WTC11 (cell line): Measurements from ENCODE around the gene CCNF. TPM values are rescaled to one million over a fixed set of nuclear protein-coding genes. Genes with fewer than 3 reads are reported as not detected.
A peak's percentile ranks its signal among the peaks of the same experiment; 100 is the strongest.

Experiments
- AR ChIP-seq: fragments of 250-450 bp; sonication (Bioruptor Pico); IDR thresholded peaks from 2 replicates; pipeline ENCODE4 v1.9.0; 2021; ENCODE audit warnings: mild to moderate bottlenecking
- ATF1 ChIP-seq: sonication (generic); formaldehyde crosslinking; IDR thresholded peaks from 2 replicates; pipeline ENCODE4 v1.8.1; 2023; ENCODE audit warnings: mild to moderate bottlenecking, moderate library complexity, missing genetic modification reagents
- ATF6 ChIP-seq: sonication (generic); formaldehyde crosslinking; IDR thresholded peaks from 2 replicates; pipeline ENCODE4 v1.8.1; 2023; ENCODE audit warnings: mild to moderate bottlenecking, missing genetic modification reagents
- EMX1 ChIP-seq: fragments of 250-450 bp; sonication (Bioruptor Pico); IDR thresholded peaks from 2 replicates; pipeline ENCODE4 v1.8.0; 2021; ENCODE audit warnings: mild to moderate bottlenecking
- GABPB1 ChIP-seq: sonication (generic); formaldehyde crosslinking; IDR thresholded peaks from 2 replicates; pipeline ENCODE4 v1.8.1; 2023; ENCODE audit warnings: mild to moderate bottlenecking, missing genetic modification reagents
- HMGA2 ChIP-seq: fragments of 250-450 bp; sonication (Bioruptor Pico); IDR thresholded peaks from 2 replicates; pipeline ENCODE4 v1.4.0; 2021; ENCODE audit warnings: mild to moderate bottlenecking, moderate library complexity
- JAZF1 ChIP-seq: fragments of 250-450 bp; sonication (Bioruptor Pico); IDR thresholded peaks from 2 replicates; pipeline ENCODE4 v1.9.0; 2021; ENCODE audit warnings: moderate library complexity, mild to moderate bottlenecking, inconsistent platforms
- KAT7 ChIP-seq: sonication (generic); formaldehyde crosslinking; IDR thresholded peaks from 2 replicates; pipeline ENCODE4 v1.8.1; 2023; ENCODE audit warnings: missing genetic modification reagents, mild to moderate bottlenecking, borderline replicate concordance
- MYBL2 ChIP-seq: sonication (generic); formaldehyde crosslinking; IDR thresholded peaks from 2 replicates; pipeline ENCODE4 v1.8.1; 2023; ENCODE audit warnings: mild to moderate bottlenecking, moderate library complexity, missing genetic modification reagents
- NFE2L1 ChIP-seq: sonication (generic); formaldehyde crosslinking; IDR thresholded peaks from 2 replicates; pipeline ENCODE4 v1.8.1; 2023; ENCODE audit warnings: missing genetic modification reagents
- NFYB ChIP-seq: sonication (generic); formaldehyde crosslinking; conservative IDR thresholded peaks from 2 replicates; pipeline ENCODE4 v1.8.0; 2022; ENCODE audit warnings: low read depth, missing genetic modification reagents
- NR3C1 ChIP-seq: sonication (generic); formaldehyde crosslinking; conservative IDR thresholded peaks from 2 replicates; pipeline ENCODE4 v1.8.1; 2023; ENCODE audit warnings: low read depth, mild to moderate bottlenecking, missing genetic modification reagents
- OVOL2 ChIP-seq: fragments of 250-450 bp; sonication (Bioruptor Pico); IDR thresholded peaks from 2 replicates; pipeline ENCODE4 v1.9.0; 2021; ENCODE audit warnings: mild to moderate bottlenecking, borderline replicate concordance
- SOX15 ChIP-seq: fragments of 250-450 bp; sonication (Bioruptor Pico); IDR thresholded peaks from 2 replicates; pipeline ENCODE4 v1.9.0; 2021; ENCODE audit warnings: mild to moderate bottlenecking
- TCF7 ChIP-seq: sonication (generic); formaldehyde crosslinking; IDR thresholded peaks from 2 replicates; pipeline ENCODE4 v1.8.0; 2022; ENCODE audit warnings: mild to moderate bottlenecking, low read depth, missing genetic modification reagents, moderate library complexity
- TP53 ChIP-seq: sonication (generic); formaldehyde crosslinking; IDR thresholded peaks from 2 replicates; pipeline ENCODE4 v1.8.1; 2023; ENCODE audit warnings: mild to moderate bottlenecking, missing genetic modification reagents
- ZNF219 ChIP-seq: sonication (generic); formaldehyde crosslinking; IDR thresholded peaks from 2 replicates; pipeline ENCODE4 v1.8.0; 2023; ENCODE audit warnings: missing genetic modification reagents, mild to moderate bottlenecking, borderline replicate concordance
- ZNF232 ChIP-seq: sonication (generic); formaldehyde crosslinking; IDR thresholded peaks from 2 replicates; pipeline ENCODE4 v1.8.0; 2022; ENCODE audit warnings: mild to moderate bottlenecking, missing genetic modification reagents
- ZNF263 ChIP-seq: sonication (generic); formaldehyde crosslinking; IDR thresholded peaks from 2 replicates; pipeline ENCODE4 v1.8.1; 2022; ENCODE audit warnings: low read depth, mild to moderate bottlenecking, moderate library complexity, missing genetic modification reagents
- ZNF416 ChIP-seq: fragments of 250-450 bp; sonication (Bioruptor Pico); IDR thresholded peaks from 2 replicates; pipeline ENCODE4 v1.9.0; 2021; ENCODE audit warnings: mild to moderate bottlenecking, inconsistent platforms
- ZNF423 ChIP-seq: fragments of 250-450 bp; sonication (Bioruptor Pico); IDR thresholded peaks from 2 replicates; pipeline ENCODE4 v2.1.2; 2022; ENCODE audit warnings: mild to moderate bottlenecking, moderate library complexity
- ZSCAN18 ChIP-seq: fragments of 250-450 bp; sonication (Bioruptor Pico); IDR thresholded peaks from 2 replicates; pipeline ENCODE4 v2.1.2; 2022; ENCODE audit warnings: mild to moderate bottlenecking, moderate library complexity
- total RNA-seq: library from RNA; stranded (reverse); gene quantifications from 3 replicates; pipeline ENCODE4 v1.2.3, GENCODE V29; 2021
- TF ChIP-seq, protein P1 (sequence below): sonication (generic); formaldehyde crosslinking; IDR thresholded peaks from 2 replicates; pipeline ENCODE4 v1.8.0; 2023; ENCODE audit warnings: missing genetic modification reagents, mild to moderate bottlenecking, borderline replicate concordance
- TF ChIP-seq, protein P2 (sequence below): sonication (generic); formaldehyde crosslinking; IDR thresholded peaks from 2 replicates; pipeline ENCODE4 v1.8.1; 2022; ENCODE audit warnings: missing genetic modification reagents, borderline replicate concordance
- TF ChIP-seq, protein P3 (sequence below): sonication (generic); formaldehyde crosslinking; conservative IDR thresholded peaks from 2 replicates; pipeline ENCODE4 v1.8.1; 2023; ENCODE audit warnings: mild to moderate bottlenecking, low read depth, missing genetic modification reagents, moderate library complexity

The CCNF gene
- total RNA-seq, 1 experiment from 2014 or later, result 65.7 TPM

GRCh38 chr16:2459647-2460390 lies 30.6 kb downstream of the CCNF start, which contains the start of gene TEDC2 (continued):
- TF ChIP-seq, protein P1, sequence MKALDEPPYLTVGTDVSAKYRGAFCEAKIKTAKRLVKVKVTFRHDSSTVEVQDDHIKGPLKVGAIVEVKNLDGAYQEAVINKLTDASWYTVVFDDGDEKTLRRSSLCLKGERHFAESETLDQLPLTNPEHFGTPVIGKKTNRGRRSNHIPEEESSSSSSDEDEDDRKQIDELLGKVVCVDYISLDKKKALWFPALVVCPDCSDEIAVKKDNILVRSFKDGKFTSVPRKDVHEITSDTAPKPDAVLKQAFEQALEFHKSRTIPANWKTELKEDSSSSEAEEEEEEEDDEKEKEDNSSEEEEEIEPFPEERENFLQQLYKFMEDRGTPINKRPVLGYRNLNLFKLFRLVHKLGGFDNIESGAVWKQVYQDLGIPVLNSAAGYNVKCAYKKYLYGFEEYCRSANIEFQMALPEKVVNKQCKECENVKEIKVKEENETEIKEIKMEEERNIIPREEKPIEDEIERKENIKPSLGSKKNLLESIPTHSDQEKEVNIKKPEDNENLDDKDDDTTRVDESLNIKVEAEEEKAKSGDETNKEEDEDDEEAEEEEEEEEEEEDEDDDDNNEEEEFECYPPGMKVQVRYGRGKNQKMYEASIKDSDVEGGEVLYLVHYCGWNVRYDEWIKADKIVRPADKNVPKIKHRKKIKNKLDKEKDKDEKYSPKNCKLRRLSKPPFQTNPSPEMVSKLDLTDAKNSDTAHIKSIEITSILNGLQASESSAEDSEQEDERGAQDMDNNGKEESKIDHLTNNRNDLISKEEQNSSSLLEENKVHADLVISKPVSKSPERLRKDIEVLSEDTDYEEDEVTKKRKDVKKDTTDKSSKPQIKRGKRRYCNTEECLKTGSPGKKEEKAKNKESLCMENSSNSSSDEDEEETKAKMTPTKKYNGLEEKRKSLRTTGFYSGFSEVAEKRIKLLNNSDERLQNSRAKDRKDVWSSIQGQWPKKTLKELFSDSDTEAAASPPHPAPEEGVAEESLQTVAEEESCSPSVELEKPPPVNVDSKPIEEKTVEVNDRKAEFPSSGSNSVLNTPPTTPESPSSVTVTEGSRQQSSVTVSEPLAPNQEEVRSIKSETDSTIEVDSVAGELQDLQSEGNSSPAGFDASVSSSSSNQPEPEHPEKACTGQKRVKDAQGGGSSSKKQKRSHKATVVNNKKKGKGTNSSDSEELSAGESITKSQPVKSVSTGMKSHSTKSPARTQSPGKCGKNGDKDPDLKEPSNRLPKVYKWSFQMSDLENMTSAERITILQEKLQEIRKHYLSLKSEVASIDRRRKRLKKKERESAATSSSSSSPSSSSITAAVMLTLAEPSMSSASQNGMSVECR (CRISPR knock-in tag), result 0 out of 2 replicates have a peak, but pooled peaks have one; percentile 65
- TF ChIP-seq ZNF423 (CRISPR knock-in tag) (no peak), EMX1 (CRISPR knock-in tag) (no peak), ZNF416 (CRISPR knock-in tag) (no peak), OVOL2 (CRISPR knock-in tag) (no peak), MYBL2 (CRISPR knock-in tag) (peak; percentile 52; the same call in 1 of the 2 replicates), GABPB1 (CRISPR knock-in tag) (0 out of 2 replicates have a peak, but pooled peaks have one; percentile 42), ATF1 (CRISPR knock-in tag) (0 out of 2 replicates have a peak, but pooled peaks have one; percentile 45), ZNF232 (CRISPR knock-in tag) (no peak; the same call in 1 of the 2 replicates), TP53 (CRISPR knock-in tag) (peak; percentile 80; the same call in 1 of the 2 replicates), ZNF219 (CRISPR knock-in tag) (no peak), HMGA2 (no peak), ZNF263 (CRISPR knock-in tag) (0 out of 2 replicates have a peak, but pooled peaks have one; percentile 50), TCF7 (no peak), NR3C1 (no peak), KAT7 (no peak), ZSCAN18 (CRISPR knock-in tag) (no peak), ATF6 (CRISPR knock-in tag) (no peak), AR (no peak), SOX15 (CRISPR knock-in tag) (no peak), NFE2L1 (CRISPR knock-in tag) (no peak; the same call in 1 of the 2 replicates), JAZF1 (CRISPR knock-in tag) (no peak), NFYB (CRISPR knock-in tag) (peak; percentile 54)
- TF ChIP-seq, protein P2, sequence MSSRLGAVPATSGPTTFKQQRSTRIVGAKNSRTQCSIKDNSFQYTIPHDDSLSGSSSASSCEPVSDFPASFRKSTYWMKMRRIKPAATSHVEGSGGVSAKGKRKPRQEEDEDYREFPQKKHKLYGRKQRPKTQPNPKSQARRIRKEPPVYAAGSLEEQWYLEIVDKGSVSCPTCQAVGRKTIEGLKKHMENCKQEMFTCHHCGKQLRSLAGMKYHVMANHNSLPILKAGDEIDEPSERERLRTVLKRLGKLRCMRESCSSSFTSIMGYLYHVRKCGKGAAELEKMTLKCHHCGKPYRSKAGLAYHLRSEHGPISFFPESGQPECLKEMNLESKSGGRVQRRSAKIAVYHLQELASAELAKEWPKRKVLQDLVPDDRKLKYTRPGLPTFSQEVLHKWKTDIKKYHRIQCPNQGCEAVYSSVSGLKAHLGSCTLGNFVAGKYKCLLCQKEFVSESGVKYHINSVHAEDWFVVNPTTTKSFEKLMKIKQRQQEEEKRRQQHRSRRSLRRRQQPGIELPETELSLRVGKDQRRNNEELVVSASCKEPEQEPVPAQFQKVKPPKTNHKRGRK (CRISPR knock-in tag), result no peak
- TF ChIP-seq, protein P3, sequence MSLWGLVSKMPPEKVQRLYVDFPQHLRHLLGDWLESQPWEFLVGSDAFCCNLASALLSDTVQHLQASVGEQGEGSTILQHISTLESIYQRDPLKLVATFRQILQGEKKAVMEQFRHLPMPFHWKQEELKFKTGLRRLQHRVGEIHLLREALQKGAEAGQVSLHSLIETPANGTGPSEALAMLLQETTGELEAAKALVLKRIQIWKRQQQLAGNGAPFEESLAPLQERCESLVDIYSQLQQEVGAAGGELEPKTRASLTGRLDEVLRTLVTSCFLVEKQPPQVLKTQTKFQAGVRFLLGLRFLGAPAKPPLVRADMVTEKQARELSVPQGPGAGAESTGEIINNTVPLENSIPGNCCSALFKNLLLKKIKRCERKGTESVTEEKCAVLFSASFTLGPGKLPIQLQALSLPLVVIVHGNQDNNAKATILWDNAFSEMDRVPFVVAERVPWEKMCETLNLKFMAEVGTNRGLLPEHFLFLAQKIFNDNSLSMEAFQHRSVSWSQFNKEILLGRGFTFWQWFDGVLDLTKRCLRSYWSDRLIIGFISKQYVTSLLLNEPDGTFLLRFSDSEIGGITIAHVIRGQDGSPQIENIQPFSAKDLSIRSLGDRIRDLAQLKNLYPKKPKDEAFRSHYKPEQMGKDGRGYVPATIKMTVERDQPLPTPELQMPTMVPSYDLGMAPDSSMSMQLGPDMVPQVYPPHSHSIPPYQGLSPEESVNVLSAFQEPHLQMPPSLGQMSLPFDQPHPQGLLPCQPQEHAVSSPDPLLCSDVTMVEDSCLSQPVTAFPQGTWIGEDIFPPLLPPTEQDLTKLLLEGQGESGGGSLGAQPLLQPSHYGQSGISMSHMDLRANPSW (CRISPR knock-in tag), result no peak
